HFFc6 (cell line): Measurements from ENCODE around the gene NDUFB2. TPM values are rescaled to one million over a fixed set of nuclear protein-coding genes. Genes with fewer than 3 reads are reported as not detected.

Experiments
- DNase-seq: peaks from one replicate; pipeline ENCODE4 v3.0.0-alpha.2; 2018
- H3K27ac Mint-ChIP-seq: 2 replicates; pipeline ENCODE4 v1.8.0; 2020; ENCODE audit warnings: mild to moderate bottlenecking, mixed read lengths
- H3K27me3 Mint-ChIP-seq: 2 replicates; pipeline ENCODE4 v1.8.0; 2021; ENCODE audit warnings: mild to moderate bottlenecking, moderate library complexity, mixed read lengths; ENCODE audit not compliant: insufficient read depth
- H3K36me3 Mint-ChIP-seq: 2 replicates; pipeline ENCODE4 v1.8.0; 2021; ENCODE audit warnings: low read depth, mixed read lengths
- H3K4me1 Mint-ChIP-seq: 2 replicates; pipeline ENCODE4 v1.8.0; 2020; ENCODE audit warnings: low read depth, mixed read lengths
- H3K4me3 Mint-ChIP-seq: 2 replicates; pipeline ENCODE4 v1.8.0; 2020; ENCODE audit warnings: mild to moderate bottlenecking, moderate library complexity, mixed read lengths
- H3K9me3 Mint-ChIP-seq: 2 replicates; pipeline ENCODE4 v1.8.0; 2020; ENCODE audit warnings: mild to moderate bottlenecking, mixed read lengths
- long read RNA-seq: library from polyadenylated mRNA; unstranded; transcript quantifications from one replicate; pipeline ENCODE4 v2.0.0, GENCODE V29; 2019
- total RNA-seq, 6 experiments: library from RNA; stranded (reverse); fragmentation: NEBNext Ultra II Directional; extraction: Animal tissue kit (Norgen Biotek cat#: 25700); gene quantifications; 2 replicates in 1 of 6; 3 replicates in 5 of 6; pipeline ENCODE4 v1.2.3, GENCODE V29; 2021
- TF ChIP-seq, protein P1 (sequence below): fragments of 200-600 bp; sonication (generic); IDR thresholded peaks from 2 replicates; pipeline ENCODE4 v1.5.0; 2021; ENCODE audit warnings: antibody characterized with exemption, mild to moderate bottlenecking

Gene NDUFB2
- 100 to 1,000 TPM; 176 to 254 (median 205) TPM for total RNA-seq
- long read RNA-seq, transcript NDUFB2-201 (4 exons, 504 nt) = major isoform, 170 of 196 reads
- long read RNA-seq, partial matches to known transcripts = 1 of 196 reads
- long read RNA-seq, other reads (novel, unspliced or antisense) = 15 of 196 reads

DNA sequence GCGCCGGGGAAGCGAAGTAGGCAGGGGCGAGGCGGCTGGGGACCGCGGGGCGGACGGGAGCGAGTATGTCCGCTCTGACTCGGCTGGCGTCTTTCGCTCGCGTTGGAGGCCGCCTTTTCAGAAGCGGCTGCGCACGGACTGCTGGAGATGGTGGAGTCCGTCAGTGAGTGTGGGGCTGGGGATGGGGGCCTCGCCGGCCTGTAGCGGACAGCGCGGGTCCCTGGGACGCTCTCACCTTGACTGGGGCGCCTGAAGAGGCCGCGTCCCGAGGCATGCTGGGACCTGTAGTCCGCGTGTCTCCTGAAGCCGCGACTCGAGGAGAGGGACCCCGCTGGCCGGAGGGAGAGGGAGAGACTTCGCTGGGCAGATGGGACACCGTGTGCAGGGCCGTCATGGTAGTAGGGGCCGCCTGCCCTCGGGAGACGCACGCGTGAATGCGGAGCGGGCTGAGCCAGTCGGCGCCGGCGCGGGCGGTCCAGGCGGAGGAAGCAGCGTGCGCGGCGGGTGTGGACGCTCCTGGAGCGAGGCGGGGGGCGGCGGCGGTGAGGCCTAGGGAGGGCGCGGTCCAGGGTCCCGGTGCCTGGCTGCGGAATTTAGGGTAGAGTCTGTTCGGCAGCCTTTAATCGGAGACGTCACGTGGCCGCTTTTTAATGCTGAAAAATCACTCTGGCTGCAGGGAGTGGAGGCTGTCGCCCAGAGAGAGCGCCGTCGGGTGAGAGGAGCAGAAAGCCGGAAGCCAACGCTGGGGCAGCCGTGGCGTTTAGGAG lies at the start of gene NDUFB2:
Gene NDUFB2, plus strand, starts transcription at position 29 of the 767 bp plus-strand sequence. Its CDS starts 37 bp downstream, at position 66.
- peaks cover 4% of the 10 kb centered on the region for H3K27me3 Mint-ChIP-seq
- H3K4me3 Mint-ChIP-seq = peak within 1 kb of the TSS; percentile 97
- TF ChIP-seq, protein P1, sequence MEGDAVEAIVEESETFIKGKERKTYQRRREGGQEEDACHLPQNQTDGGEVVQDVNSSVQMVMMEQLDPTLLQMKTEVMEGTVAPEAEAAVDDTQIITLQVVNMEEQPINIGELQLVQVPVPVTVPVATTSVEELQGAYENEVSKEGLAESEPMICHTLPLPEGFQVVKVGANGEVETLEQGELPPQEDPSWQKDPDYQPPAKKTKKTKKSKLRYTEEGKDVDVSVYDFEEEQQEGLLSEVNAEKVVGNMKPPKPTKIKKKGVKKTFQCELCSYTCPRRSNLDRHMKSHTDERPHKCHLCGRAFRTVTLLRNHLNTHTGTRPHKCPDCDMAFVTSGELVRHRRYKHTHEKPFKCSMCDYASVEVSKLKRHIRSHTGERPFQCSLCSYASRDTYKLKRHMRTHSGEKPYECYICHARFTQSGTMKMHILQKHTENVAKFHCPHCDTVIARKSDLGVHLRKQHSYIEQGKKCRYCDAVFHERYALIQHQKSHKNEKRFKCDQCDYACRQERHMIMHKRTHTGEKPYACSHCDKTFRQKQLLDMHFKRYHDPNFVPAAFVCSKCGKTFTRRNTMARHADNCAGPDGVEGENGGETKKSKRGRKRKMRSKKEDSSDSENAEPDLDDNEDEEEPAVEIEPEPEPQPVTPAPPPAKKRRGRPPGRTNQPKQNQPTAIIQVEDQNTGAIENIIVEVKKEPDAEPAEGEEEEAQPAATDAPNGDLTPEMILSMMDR = no peak
- peaks cover 35% of the 10 kb centered on the region for H3K4me1 Mint-ChIP-seq
- peaks cover 16% of the 10 kb centered on the region for H3K36me3 Mint-ChIP-seq
- no peaks in the 10 kb centered on the region for H3K9me3 Mint-ChIP-seq
- peak within 1 kb of the TSS; percentile 98 for H3K27ac Mint-ChIP-seq
- peak; percentile 65 for DNase-seq

DNA sequence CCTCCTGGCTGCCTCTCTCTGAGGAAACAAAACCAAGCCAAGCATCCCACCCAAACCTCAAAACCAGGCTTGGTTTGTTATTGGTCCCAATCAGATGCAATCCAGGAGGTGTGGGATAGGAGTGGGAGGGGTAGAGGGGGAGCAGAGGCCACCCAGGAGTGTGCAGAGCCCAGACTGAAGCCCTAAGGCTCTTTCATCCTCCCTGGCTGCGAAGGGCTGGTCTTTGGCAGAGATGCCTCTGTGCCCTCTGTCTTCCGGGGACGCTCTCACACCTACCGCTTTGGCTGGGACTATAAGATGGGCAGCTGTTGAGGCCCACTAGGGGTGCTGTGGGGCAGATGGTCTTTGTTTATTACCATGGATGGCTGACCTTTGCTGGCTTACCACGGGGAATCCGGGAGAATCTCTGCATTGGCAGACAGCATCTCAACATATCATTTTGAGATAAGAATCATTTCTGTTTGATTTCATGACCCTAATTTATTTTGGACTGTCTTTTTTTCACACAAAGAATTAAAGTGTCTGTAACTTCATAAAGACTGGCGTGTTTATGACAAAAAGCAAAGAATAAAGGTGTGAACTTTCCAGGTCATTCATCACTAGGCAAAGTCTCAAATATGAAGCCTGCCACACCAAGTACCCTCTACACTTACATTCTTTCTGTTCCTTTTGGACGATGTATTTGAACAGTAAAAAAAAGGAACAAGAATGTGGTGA lies 49.4 kb upstream of the NDUFB2 start:
- Mint-ChIP-seq H3K4me3 (no peak overlapping the region), H3K4me1 (peaks cover 18% of the 10 kb centered on the region), H3K27me3 (peaks cover 2% of the 10 kb centered on the region), H3K27ac (no peak overlapping the region), H3K36me3 (no peaks in the 10 kb centered on the region), H3K9me3 (no peaks in the 10 kb centered on the region)
- peak; percentile 19 for DNase-seq
- TF ChIP-seq, protein P1 = peak; percentile 76

DNA sequence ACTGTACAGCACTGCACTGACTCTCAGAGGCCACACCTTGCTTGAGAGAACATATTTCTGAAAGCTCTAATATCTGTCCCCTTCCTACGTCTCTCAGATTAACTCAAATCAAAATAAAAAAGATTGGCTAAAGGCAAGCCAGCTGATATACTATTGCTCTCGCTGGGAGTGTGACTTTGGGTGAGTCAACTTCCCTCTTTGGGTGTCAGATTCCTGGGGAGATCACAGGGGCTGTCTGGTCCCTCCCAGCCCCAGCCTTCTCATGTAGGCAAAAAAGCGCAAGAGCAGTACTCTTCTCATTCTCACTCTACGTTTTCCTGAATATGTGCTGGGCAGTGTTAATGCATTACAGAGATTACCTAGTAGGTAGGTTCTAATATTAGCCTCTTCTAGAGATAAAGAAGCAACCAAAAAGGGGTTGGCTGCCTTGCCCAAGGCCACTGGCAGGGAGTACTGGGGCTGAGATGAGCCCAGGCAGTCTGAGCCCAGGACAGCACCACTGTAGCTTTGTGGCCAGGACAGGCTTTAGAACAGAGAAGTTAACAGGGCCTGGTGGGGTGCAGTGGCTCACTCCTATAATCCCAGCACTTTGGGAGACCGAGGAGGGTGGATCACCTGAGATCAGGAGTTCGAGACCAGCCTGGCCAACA lies 46.8 kb upstream of the NDUFB2 start:
- TF ChIP-seq, protein P1 = no peak
- H3K27ac Mint-ChIP-seq = no peak overlapping the region
- H3K27me3 Mint-ChIP-seq = peaks cover 7% of the 10 kb centered on the region
- H3K9me3 Mint-ChIP-seq = no peaks in the 10 kb centered on the region
- peaks cover 22% of the 10 kb centered on the region for H3K4me1 Mint-ChIP-seq
- H3K4me3 Mint-ChIP-seq = no peak overlapping the region
- no peaks in the 10 kb centered on the region for H3K36me3 Mint-ChIP-seq
- peak; percentile 21 for DNase-seq

DNA sequence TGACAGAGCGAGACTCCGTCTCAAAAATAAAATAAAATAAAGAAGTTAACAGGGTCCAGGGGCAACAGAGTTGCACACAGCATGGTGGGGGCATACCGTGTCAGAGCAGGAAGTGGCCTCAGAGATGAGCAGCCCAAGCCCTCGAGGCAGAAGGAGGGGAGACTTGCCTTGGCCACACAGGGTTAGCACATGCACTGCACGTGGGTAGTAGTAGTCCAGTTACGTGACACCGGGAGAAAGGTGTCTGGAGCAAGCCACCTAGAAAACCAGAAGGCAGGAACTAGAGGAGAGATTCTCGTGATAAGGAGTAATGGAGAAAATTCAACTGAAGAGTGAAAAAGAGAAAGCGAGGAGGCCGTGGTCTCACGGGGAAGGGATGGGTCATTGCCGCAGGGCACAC lies 46.1 kb upstream of the NDUFB2 start:
- no peak overlapping the region for H3K4me3 Mint-ChIP-seq
- H3K27me3 Mint-ChIP-seq = peaks cover 7% of the 10 kb centered on the region
- TF ChIP-seq, protein P1 = no peak
- no peak overlapping the region for H3K27ac Mint-ChIP-seq
- peaks cover 22% of the 10 kb centered on the region for H3K4me1 Mint-ChIP-seq
- no peaks in the 10 kb centered on the region for H3K9me3 Mint-ChIP-seq
- H3K36me3 Mint-ChIP-seq = no peaks in the 10 kb centered on the region
- no peak for DNase-seq

DNA sequence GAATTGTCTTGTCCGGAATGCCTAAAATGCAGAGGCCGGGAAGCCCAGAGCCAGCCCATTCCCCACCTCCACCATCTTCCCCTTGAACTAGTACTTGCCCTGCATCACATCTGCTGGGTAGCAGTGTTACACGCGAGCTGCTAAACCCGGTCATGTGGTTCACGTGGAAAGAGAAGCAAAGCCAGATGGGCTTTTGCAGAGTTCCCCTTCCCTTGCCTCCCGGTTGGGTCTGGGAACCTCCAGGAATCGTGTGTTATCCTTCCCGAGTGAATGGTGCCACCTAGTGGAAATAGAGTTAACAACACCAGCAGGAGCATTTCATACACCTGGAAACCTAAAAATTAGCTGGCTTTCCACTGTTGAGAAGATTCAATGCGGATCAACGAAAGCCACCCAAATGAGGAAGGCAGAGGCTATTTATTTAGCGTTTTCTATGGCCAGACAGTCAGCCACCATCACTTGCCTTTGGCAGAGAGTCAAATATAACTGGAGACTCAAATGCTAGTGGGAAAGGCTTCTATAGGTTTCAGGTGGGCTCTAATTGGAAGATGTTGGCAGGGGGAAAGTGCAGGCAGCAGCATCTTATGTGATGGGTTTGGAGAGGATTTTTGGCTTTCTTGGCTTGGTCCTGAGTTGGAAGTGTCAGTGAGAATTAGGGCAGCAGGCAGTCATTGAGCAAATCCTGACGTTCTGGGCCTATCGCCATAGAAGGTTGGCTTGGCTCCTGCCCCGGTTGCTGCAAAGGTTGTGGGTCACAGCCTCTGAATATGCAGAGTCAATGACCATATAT lies 43.0 kb upstream of the NDUFB2 start:
- no peaks in the 10 kb centered on the region for H3K36me3 Mint-ChIP-seq
- DNase-seq = peak; percentile 62
- H3K4me3 Mint-ChIP-seq = no peak overlapping the region; the same call in 1 of the 2 replicates
- H3K27me3 Mint-ChIP-seq = peaks cover 7% of the 10 kb centered on the region
- TF ChIP-seq, protein P1 = peak; percentile 95
- no peaks in the 10 kb centered on the region for H3K9me3 Mint-ChIP-seq
- peaks cover 35% of the 10 kb centered on the region for H3K4me1 Mint-ChIP-seq
- no peak overlapping the region for H3K27ac Mint-ChIP-seq
